ENCODE data around the gene PLOD3. TPM values are rescaled to one million over a fixed set of nuclear protein-coding genes. Genes with fewer than 3 reads are reported as not detected.

PLOD3 gene
- total and polyA plus RNA-seq, 3 experiments from 2014 or later = 23.1 to 45.4 (median 41.3) TPM

- Mint-ChIP-seq H3K27me3 (peaks cover 0 to 4% of the 10 kb centered on the region in 2 donors), H3K4me1 (peaks cover 29 to 51% (median 50%) of the 10 kb centered on the region in 3 donors), H3K9me3 (peaks cover 0 to 3% (median 0%) of the 10 kb centered on the region in 5 donors), H3K36me3 (peaks cover 0 to 48% (median 0%) of the 10 kb centered on the region in 3 donors), H3K4me3 (peak overlapping the region; percentile 90 to 98 (median 97)), H3K27ac (peak overlapping the region; percentile 21 to 97 (median 90))
- Histone ChIP-seq H3K27me3 (ENCODE audit: insufficient read depth, low read length, poor library complexity, severe bottlenecking) (no peaks in the 10 kb centered on the region), H3K4me3 (ENCODE audit: low read length) (peak overlapping the region; percentile 82), H3K9me3 (ENCODE audit: low read length) (no peaks in the 10 kb centered on the region), H3K36me3 (ENCODE audit: insufficient read depth, low read length) (no peaks in the 10 kb centered on the region), H3K27ac (ENCODE audit: low read depth, low read length) (peak overlapping the region; percentile 76), H3K4me1 (ENCODE audit: insufficient read depth, low read length) (peaks cover 25% of the 10 kb centered on the region)
- ChIA-PET CTCF (interaction anchor here (1.1 to 7.8 kb wide), 10 partner anchors 10 to 327 kb away, joined by 3 to 69 read pairs (median 5); partner anchors contain the start of genes FIS1 and UFSP1), POLR2A (interaction anchor here (1.2 to 3.0 kb wide), 4 partner anchors 20 to 1116 kb away, joined by 3 to 28 read pairs (median 3); partner anchors contain the start of genes FIS1, MCM7 and SRRT)
- peak in 1 of 5 donors; percentile 6 for DNase-seq
These were observed 457 bp downstream of the PLOD3 start for GRCh38 chr7:101216860-101217387.

DNA sequence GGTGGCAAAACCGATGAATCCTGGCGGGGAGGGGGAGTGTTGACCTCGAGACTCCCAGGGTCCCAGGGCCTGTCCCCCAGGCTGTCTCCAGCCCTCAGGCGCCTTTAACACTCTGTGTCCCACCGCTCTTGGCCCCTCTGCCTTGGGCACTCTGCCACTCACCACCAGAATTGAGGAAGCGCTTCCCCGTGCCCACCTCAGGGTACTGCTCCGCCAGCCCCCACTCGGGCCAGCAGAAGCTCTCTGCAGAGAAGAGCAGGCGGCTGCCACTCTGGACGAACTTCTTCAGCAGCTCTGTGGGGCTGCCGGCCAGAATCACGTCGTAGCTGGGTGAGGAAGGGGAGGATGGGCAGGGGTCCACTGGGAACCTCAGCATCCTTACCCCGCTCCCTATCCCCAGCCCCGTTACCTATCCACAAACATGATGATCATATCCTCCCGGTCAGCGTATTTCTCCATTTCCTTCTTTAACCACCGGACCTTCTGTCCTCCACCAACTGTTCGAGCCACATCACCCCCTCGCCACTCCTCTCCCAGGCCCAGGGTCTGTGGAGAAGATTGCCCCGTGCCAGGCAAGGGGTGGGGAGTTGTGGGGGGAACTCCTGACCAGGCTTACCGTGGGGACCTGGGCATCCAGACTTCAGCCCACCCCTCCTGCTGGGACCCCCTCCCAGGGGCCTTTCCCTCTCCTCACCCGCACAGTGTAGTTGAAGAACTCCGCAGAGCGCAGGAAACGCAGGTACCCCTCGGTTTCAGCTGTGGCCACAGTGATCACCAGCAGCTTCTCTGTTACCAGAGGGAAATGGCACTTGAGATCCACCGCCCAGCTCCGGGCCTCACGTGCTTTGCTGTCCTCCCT, 1.2 kb downstream of the PLOD3 start:
- Mint-ChIP-seq H3K9me3 (peaks cover 0 to 3% (median 0%) of the 10 kb centered on the region in 5 donors), H3K4me1 (peaks cover 25 to 50% (median 44%) of the 10 kb centered on the region in 3 donors), H3K27me3 (peaks cover 0 to 4% of the 10 kb centered on the region in 2 donors), H3K36me3 (peaks cover 0 to 47% (median 0%) of the 10 kb centered on the region in 3 donors), H3K4me3 (peak overlapping the region; percentile 79 to 98 (median 96)), H3K27ac (peak overlapping the region; percentile 21 to 96 (median 76))
- H3K36me3 ChIP-seq (ENCODE audit: insufficient read depth, low read length) = no peaks in the 10 kb centered on the region
- ChIA-PET POLR2A (interaction anchor here (1.2 to 3.0 kb wide), 2 partner anchors 28 to 341 kb away, joined by 3 to 28 read pairs; partner anchors contain the start of genes FIS1 and SRRT), CTCF (interaction anchor here (2.1 to 7.8 kb wide), 4 partner anchors 23 to 72 kb away, joined by 6 to 69 read pairs (median 13); partner anchors contain the start of gene FIS1)
- H3K27ac ChIP-seq (ENCODE audit: low read depth, low read length) = peak overlapping the region; percentile 76
- H3K9me3 ChIP-seq (ENCODE audit: low read length) = no peaks in the 10 kb centered on the region
- H3K4me1 ChIP-seq (ENCODE audit: insufficient read depth, low read length) = peaks cover 25% of the 10 kb centered on the region
- H3K27me3 ChIP-seq (ENCODE audit: insufficient read depth, low read length, poor library complexity, severe bottlenecking) = no peaks in the 10 kb centered on the region
- H3K4me3 ChIP-seq (ENCODE audit: low read length) = peak overlapping the region; percentile 82
- no peak for DNase-seq

GRCh38 chr7:101212014-101212413, 5.4 kb downstream of the PLOD3 start:
- H3K36me3 ChIP-seq (ENCODE audit: insufficient read depth, low read length) = no peaks in the 10 kb centered on the region
- no peaks in the 10 kb centered on the region for H3K27me3 Mint-ChIP-seq
- no peaks in the 10 kb centered on the region for H3K9me3 Mint-ChIP-seq
- no peak overlapping the region for H3K4me3 Mint-ChIP-seq
- no peak overlapping the region for H3K4me3 ChIP-seq (ENCODE audit: low read length)
- ChIA-PET CTCF (interaction anchor here (1.6 kb wide), 1 partner anchor 41 kb away, joined by 3 read pairs; no protein-coding TSS in a partner anchor), POLR2A (no interaction called here)
- H3K4me1 Mint-ChIP-seq = peaks cover 6 to 17% (median 10%) of the 10 kb centered on the region in 3 donors
- no peak overlapping the region for H3K27ac ChIP-seq (ENCODE audit: low read depth, low read length)
- no peak for DNase-seq
- H3K27me3 ChIP-seq (ENCODE audit: insufficient read depth, low read length, poor library complexity, severe bottlenecking) = no peaks in the 10 kb centered on the region
- no peaks in the 10 kb centered on the region for H3K9me3 ChIP-seq (ENCODE audit: low read length)
- H3K4me1 ChIP-seq (ENCODE audit: insufficient read depth, low read length) = peaks cover 11% of the 10 kb centered on the region
- no peak overlapping the region for H3K27ac Mint-ChIP-seq
- H3K36me3 Mint-ChIP-seq = peaks cover 0 to 56% (median 6%) of the 10 kb centered on the region in 3 donors

DNA sequence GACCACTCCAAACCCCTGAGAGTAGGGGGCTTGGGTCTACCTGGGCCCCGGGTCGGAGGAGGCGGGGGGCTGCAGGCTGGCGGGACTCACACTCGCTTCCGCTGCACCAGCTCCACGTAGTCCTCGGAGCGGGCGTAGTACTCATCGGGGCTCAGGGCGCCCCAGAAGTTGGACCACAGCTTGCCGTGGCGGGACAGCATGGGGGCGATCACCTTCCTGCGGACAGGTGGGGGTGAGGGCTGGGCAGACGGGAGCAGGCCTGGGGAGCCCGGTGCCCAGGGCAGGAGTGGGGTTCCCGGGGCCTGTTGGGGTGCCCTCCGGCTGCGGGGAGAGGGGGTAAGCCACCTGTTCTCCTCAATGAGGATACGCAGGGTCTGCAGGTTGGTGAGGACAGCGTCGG, 5.9 kb downstream of the PLOD3 start:
- peaks cover 0 to 55% (median 6%) of the 10 kb centered on the region in 3 donors for H3K36me3 Mint-ChIP-seq
- no peak for DNase-seq
- Histone ChIP-seq H3K4me3 (ENCODE audit: low read length) (no peak overlapping the region), H3K4me1 (ENCODE audit: insufficient read depth, low read length) (peaks cover 5% of the 10 kb centered on the region), H3K27ac (ENCODE audit: low read depth, low read length) (no peak overlapping the region), H3K9me3 (ENCODE audit: low read length) (no peaks in the 10 kb centered on the region), H3K36me3 (ENCODE audit: insufficient read depth, low read length) (no peaks in the 10 kb centered on the region), H3K27me3 (ENCODE audit: insufficient read depth, low read length, poor library complexity, severe bottlenecking) (no peaks in the 10 kb centered on the region)
- no peaks in the 10 kb centered on the region for H3K9me3 Mint-ChIP-seq
- ChIA-PET CTCF (interaction anchor here (1.6 kb wide), 1 partner anchor 41 kb away, joined by 3 read pairs; no protein-coding TSS in a partner anchor), POLR2A (no interaction called here)
- no peak overlapping the region for H3K4me3 Mint-ChIP-seq
- H3K27ac Mint-ChIP-seq = peak overlapping the region in 1 of 8 donors; percentile 35
- H3K27me3 Mint-ChIP-seq = no peaks in the 10 kb centered on the region
- H3K4me1 Mint-ChIP-seq = peaks cover 3 to 12% (median 6%) of the 10 kb centered on the region in 3 donors

DNA sequence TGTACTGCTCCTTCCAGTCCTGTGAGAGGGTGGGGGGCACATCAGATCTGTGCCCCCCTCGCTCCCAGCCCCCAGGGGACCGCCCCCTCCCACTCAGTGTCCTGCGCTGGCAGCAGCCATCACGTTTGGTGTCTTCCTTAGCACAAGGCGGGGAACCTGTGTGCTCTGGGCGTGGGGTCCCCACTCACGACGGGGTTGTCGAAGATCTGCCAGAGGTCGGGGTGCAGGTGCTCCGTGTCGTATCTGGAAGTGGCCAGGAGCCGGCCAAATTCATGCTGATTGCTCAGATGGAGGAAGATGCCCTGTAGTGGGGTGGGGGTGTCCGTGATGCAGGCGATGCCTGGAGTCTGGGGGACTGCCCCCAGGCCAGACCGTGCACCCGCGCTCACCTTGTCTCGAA, 7.2 kb downstream of the PLOD3 start:
- Histone ChIP-seq H3K4me1 (ENCODE audit: insufficient read depth, low read length) (no peaks in the 10 kb centered on the region), H3K27ac (ENCODE audit: low read depth, low read length) (no peak overlapping the region), H3K27me3 (ENCODE audit: insufficient read depth, low read length, poor library complexity, severe bottlenecking) (no peaks in the 10 kb centered on the region), H3K36me3 (ENCODE audit: insufficient read depth, low read length) (no peaks in the 10 kb centered on the region), H3K9me3 (ENCODE audit: low read length) (no peaks in the 10 kb centered on the region), H3K4me3 (ENCODE audit: low read length) (no peak overlapping the region)
- POLR2A ChIA-PET = interaction anchor here (0.6 kb wide), 2 partner anchors 15 to 1739 kb away, joined by 3 read pairs; no protein-coding TSS in a partner anchor
- peaks cover 6 to 54% (median 6%) of the 10 kb centered on the region in 3 donors for H3K36me3 Mint-ChIP-seq
- CTCF ChIA-PET = no interaction called here
- H3K4me1 Mint-ChIP-seq = peaks cover 0 to 3% (median 0%) of the 10 kb centered on the region in 3 donors
- H3K27ac Mint-ChIP-seq = peak overlapping the region in 1 of 8 donors; percentile 38
- no peaks in the 10 kb centered on the region for H3K9me3 Mint-ChIP-seq
- DNase-seq = no peak
- no peaks in the 10 kb centered on the region for H3K27me3 Mint-ChIP-seq
- H3K4me3 Mint-ChIP-seq = no peak overlapping the region

GRCh38 chr7:101208794-101209193, 8.6 kb downstream of the PLOD3 start:
- Histone ChIP-seq H3K4me3 (ENCODE audit: low read length) (no peak overlapping the region), H3K27me3 (ENCODE audit: insufficient read depth, low read length, poor library complexity, severe bottlenecking) (no peaks in the 10 kb centered on the region), H3K36me3 (ENCODE audit: insufficient read depth, low read length) (no peaks in the 10 kb centered on the region), H3K4me1 (ENCODE audit: insufficient read depth, low read length) (no peaks in the 10 kb centered on the region), H3K27ac (ENCODE audit: low read depth, low read length) (no peak overlapping the region), H3K9me3 (ENCODE audit: low read length) (no peaks in the 10 kb centered on the region)
- peaks cover 6 to 46% (median 6%) of the 10 kb centered on the region in 3 donors for H3K36me3 Mint-ChIP-seq
- H3K27me3 Mint-ChIP-seq = peaks cover 4% of the 10 kb centered on the region in 2 donors
- H3K27ac Mint-ChIP-seq = peak overlapping the region in 2 of 8 donors; percentile 23 to 26
- POLR2A ChIA-PET = no interaction called here
- H3K4me3 Mint-ChIP-seq = no peak overlapping the region
- CTCF ChIA-PET = no interaction called here
- no peak for DNase-seq
- H3K4me1 Mint-ChIP-seq = peaks cover 2 to 6% (median 5%) of the 10 kb centered on the region in 3 donors
- H3K9me3 Mint-ChIP-seq = no peaks in the 10 kb centered on the region

- no peak overlapping the region for H3K4me3 ChIP-seq (ENCODE audit: low read length)
- no peak overlapping the region for H3K27ac Mint-ChIP-seq
- H3K36me3 Mint-ChIP-seq = peaks cover 6 to 40% (median 6%) of the 10 kb centered on the region in 3 donors
- H3K36me3 ChIP-seq (ENCODE audit: insufficient read depth, low read length) = no peaks in the 10 kb centered on the region
- H3K27me3 Mint-ChIP-seq = peaks cover 12 to 13% of the 10 kb centered on the region in 2 donors
- POLR2A ChIA-PET = no interaction called here
- H3K4me3 Mint-ChIP-seq = no peak overlapping the region
- H3K4me1 Mint-ChIP-seq = peaks cover 6 to 9% (median 8%) of the 10 kb centered on the region in 3 donors
- CTCF ChIA-PET = no interaction called here
- no peaks in the 10 kb centered on the region for H3K9me3 ChIP-seq (ENCODE audit: low read length)
- no peak for DNase-seq
- peaks cover 5% of the 10 kb centered on the region for H3K4me1 ChIP-seq (ENCODE audit: insufficient read depth, low read length)
- no peaks in the 10 kb centered on the region for H3K9me3 Mint-ChIP-seq
- no peaks in the 10 kb centered on the region for H3K27me3 ChIP-seq (ENCODE audit: insufficient read depth, low read length, poor library complexity, severe bottlenecking)
- H3K27ac ChIP-seq (ENCODE audit: low read depth, low read length) = no peak overlapping the region
These were observed 9.9 kb downstream of the PLOD3 start for GRCh38 chr7:101207459-101207858.
